NCI-H510A (cell line): Measurements from ENCODE around the gene PATJ.
"Not testable (repeated sequence)": the region's sequence is repeated elsewhere in the genome, so short reads cannot be mapped to it uniquely, and the experiment has no call there.

ENCODE experiments used
- DNase-seq: peaks from one replicate; lab custom pipeline; 2025; lab: John Stamatoyannopoulos, UW

Gene PATJ

DNA sequence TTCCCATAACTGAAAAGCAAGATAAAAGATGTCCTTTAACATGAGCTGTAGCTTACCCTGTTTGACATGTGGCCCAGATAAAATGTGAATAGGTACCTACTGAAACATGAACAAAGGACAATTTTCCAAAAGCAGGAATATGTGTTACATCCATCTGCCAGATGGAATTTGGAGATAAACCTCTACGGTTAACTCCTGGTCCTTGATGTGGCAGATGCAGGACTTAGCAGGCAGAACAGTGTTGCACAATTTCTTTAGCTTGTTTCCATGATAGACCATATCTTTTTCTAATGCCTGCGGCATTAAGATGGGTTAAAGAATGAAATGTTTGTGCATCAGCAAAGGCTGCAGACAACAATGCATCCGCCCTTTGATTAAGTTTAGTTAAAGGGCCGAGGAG, 437.8 kb downstream of the PATJ start:
- DNase-seq = not testable (repeated sequence)

DNA sequence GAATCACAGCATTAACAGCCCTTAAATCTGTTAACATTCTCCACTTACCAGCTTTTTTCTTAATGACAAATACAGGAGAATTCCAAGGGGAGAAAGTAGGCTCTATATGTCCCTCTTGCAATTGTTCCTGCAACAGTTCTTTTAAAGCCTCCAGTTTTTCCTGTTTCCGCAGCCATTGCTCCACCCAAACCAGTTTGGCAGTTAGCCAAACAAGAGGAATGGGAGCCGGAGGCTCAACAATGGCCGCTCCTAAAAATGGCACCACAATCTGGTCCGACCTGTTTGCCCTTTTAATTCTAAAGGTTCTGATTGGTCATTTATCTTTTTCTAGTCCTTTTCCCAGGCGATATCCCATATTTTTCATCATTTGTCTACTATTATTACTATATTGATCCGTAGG, 438.4 kb downstream of the PATJ start:
- peak; percentile 37 for DNase-seq

DNA sequence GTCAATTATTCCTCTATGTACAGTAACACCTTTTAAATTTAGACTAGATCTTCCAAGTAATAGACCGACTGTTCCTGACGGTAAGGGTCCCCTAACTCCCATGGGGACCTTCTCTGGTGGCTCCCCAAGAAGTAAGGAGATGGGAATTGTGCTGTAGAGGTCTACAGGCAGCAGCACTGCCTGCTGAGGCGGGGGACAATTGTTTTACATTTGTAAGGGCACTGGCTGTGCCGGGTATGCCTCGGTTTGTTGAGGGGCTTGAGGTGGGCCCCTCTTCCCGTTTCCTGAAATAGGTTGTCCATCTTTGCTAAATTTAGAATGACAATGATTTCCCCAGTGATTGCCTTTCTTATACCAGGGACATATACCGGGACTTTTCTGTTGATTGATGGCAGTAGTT, 439.3 kb downstream of the PATJ start:
- DNase-seq = no peak

DNA sequence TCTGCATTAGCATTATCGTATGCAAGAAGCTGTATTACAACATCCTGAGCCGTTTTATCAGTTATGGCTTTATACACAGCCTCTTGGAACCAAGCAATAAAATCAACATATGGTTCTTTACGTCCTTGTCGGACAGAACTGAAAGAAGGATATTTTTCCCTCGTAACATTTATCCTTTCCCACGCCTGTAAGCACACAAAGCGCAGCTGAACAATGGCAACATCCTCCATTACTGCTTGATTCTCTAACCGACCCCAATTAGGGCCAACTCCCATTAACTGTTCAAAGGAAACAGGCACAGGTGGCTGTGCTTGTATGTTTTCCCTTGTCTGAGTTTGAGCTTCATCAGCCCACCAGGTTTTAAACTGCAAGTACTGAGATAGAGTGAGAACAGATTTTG, 439.9 kb downstream of the PATJ start:
- DNase-seq = not testable (repeated sequence)

DNA sequence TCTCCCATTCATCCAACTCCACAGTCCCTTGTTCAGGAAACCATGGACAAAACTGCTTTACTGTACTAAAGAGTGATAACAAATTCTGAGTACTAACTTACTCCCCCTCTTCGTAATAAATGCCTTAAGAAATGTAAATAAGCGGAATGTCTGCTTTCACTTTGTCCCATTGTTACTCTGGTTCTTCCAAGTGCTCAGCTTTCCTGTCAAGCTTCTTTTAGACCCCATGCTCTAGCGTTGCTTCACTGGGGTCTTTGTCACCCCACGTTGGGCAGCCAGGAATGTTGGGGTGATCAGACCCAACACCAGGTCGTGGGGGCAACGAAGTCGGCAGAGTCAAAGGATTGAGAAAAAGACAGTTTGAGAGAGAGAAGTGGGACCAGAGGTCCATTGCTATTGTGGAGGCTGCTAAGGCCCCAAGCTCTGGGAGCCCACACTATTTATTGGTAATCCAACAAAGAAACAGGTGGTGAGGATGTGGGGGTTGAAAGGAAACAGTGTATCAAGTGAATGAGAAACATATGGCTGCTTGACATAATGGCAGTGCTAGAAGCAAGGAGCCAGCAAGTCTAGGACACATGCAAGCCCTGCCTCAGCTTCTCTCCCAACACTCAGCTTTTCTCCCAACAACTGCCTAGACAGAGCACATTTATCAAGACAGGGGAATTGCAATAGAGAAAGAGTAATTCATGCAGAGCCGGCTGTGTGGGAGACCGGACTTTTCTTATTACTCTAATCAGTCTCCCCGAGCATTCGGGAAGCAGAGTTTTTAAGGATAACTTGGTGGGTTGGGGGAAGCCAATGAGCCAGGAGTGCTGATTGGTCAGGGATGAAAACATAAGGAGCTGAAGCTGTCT, 441.1 kb downstream of the PATJ start:
- not testable (repeated sequence) for DNase-seq

DNA sequence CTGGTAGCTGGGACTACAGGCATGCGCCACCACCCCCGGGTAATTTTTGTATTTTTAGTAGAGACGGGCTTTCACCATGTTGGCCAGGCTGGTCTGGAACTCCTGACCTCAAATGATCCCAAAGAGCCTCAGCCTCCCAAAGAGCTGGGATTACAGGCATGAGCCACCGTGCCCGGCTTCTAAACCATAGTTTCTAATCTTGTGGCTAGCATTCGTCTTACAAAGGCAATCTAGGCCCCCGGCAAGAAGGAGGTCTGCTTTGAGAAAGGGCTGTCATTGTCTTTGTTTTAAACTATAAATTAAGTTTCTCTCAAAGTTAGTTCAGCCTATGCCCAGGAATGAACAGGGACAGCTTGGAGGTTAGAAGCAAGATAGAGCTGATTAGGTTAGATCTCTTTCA, 442.1 kb downstream of the PATJ start:
- no peak for DNase-seq

DNA sequence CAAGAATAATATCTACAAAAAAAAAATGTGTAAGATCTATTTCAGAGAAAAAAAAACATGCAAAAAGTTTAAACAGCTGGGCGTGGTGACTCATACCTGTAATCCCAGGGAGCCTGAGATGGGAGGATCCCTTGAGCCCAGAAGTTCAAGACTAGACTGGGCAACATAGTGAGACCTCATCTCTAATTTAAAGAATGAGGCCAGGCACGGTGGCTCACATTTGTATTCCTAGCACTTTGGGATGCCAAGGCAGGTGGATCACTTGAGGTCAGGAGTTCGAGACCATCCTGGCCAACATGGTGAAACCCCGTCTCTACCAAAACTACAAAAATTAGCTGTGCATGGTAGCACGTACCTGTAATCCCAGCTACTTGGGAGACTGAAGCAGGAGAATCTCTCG, 443.0 kb downstream of the PATJ start:
- not testable (repeated sequence) for DNase-seq

DNA sequence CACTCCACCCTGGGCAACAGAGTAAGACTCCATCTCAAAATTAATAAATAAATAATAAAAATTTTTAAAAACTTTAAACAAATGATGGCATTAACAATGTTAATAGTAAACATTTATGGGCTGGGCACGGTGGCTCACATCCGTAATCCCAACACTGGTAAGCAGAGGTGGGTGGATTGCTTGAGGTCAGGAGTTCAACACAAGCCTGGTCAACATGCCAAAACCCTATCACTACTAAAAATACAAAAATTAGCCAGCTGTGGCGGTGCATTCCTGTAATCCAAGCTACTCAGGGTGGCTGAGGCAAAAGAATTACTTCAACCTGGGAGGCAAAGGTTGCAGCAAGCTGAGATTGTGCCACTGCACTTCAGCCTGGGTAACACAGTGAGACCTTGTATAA, 443.4 kb downstream of the PATJ start:
- no peak for DNase-seq

DNA sequence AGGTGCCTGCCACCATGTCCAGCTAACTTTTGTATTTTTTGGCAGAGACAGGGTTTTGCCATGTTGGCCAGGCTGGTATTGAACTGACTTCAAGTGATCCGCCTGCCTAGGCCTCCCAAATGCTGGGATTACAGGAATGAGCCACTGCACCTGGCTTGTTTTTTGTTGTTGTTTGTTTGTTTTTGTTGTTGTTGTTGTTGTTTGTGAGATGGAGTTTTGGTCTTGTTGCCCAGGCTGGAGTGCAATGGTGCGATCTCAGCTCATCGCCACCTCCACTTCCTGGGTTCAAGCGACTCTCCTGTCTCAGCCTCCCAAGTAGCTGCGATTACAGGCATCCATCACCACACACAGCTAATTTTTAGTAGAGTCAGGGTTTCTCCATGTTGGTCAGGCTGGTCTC, 445.3 kb downstream of the PATJ start:
- DNase-seq = no peak

DNA sequence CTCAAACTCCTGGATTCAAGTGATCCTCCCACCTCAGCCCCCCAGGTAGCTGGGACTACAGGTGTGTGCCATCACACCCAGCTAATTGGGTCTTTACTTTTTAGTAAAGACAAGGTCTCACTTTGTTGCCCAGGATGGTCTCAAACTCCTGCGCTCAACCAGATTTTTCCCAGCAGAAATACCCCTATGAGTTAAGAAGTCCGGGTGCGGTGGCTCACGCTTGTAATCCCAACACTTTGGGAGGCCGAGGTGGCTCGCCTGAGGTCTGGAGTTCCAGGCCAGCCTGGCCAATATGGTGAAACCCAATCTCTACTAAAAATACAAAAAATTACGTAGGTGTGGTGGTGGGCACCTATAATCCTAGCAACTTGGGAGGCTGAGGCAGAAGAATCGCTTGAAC, 445.8 kb downstream of the PATJ start:
- no peak for DNase-seq

DNA sequence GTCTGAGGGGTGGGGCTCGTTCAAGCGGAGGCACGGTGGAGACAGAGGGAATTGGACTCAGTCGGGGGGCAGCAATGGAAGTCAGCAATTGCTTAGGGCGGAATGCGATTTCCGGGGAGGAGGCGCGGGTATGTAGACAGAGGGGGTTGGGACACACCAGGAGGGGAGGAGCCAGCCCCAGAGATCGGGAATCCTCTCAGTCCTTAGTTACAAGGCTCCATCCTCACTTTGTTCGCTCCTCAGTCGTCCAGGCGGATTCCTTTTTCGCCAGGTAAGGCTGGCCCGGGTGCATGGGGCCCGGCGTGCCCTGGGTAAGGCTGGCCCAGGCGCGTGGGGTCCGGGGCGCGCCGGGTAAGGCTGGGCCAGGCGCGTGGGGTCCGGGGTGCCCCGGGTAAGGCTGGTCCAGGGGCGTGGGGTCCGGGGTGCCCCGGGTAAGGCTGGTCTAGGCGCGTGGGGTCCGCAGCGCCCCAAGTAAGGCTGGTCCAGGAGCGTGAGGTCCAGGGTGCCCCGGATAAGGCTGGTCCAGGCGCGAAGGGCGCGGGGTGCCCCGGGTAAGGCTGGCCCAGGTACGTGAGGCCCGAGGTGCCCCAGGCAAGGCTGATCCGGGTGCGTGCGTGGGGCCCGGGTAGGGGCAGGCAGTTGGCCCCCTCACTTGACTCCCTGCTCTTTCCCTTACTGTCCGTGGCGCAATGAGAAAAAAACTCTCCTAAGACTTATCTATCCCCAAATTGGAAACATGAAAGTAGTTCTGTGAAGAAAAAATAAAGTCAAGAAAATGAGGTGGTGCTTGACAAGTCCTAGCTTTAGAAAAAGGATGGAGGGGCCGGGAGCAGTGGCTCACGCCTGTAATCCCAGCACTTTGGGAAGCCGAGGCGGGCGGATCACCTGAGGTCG, 452.6 kb downstream of the PATJ start, which contains the start of gene L1TD1:
Gene L1TD1 (plus strand): TSS at position 199 of the 894 bp plus-strand sequence. CDS start 11,780 bp downstream, outside the sequence.
- DNase-seq = no peak

DNA sequence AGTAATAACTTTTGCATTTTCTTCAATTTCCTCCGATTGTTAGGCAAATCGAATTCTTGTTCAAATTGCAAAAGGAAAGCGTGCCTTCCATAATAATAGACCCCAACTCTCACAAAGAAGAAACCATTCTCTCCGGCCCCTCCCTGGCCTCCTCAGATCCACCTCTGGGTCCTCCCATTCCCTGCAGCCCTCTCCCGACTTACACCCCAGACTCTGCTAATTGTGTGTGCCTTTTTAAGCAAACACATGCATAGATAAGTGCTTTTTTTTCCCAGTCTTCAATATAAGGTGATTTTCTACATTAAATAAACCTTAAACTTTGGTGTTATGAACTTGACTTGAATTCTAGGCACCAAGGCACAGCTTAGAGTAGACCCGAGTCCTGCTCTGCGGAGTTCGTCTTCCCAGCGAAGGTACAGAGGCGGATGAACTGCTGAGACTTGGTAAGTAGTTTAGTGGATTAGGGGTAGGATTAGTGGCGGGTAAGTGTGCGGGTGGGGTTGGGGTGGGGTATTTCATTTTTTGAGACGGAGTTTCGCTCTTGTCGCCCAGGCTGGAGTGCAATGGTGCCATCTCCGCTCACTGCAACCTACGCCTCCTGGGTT, 453.9 kb downstream of the PATJ start:
- DNase-seq = no peak

DNA sequence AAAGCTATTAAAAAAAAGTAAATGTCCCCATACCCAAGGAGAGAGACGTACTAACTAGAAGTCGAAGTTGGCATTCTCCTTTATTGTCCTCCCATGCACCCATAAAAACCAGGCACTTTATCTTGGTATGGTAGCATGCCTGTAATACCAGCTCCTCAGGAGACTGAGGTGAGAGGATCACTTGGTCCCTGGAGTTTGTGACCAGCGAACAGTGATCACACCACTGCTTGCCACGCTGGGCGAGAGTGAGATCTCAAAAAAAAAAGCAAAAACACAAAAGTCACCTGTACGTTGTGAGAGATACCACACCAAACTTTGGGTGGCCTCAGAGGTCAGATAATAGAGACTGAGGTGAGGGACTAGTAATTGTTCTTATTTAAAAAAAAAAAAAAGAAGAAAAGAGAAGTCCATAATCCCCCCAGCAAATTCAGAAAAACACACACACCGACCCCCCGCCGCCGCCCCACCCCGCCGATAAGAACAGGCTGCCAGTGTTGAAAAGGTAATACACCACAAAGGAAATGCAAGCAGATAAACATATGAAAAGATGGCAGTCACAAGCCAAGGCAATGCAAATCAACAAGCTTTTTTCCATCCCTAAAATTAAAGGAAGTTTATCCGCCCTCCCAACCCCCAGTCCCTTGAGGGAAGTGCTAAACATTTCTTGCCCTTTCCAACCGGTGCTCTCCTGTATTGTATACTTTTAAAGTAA, 455.9 kb downstream of the PATJ start:
- no peak for DNase-seq

DNA sequence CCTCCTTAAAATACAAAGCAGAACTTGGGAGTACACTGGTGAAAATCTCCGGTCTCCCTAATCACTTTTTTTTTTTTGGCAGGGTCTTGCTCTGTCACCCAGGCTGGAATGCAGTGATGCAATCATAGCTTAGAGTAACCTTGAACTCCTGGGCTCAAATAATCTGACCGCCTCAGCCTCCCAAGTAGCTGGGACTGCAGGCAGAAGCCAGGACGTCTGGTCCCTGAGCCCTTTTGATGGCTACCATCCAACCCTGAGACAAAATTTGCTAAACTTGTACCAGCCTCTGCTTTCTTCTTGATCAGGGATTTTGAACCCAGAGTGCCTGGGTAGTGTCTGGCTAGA, 456.5 kb downstream of the PATJ start:
- no peak for DNase-seq

DNA sequence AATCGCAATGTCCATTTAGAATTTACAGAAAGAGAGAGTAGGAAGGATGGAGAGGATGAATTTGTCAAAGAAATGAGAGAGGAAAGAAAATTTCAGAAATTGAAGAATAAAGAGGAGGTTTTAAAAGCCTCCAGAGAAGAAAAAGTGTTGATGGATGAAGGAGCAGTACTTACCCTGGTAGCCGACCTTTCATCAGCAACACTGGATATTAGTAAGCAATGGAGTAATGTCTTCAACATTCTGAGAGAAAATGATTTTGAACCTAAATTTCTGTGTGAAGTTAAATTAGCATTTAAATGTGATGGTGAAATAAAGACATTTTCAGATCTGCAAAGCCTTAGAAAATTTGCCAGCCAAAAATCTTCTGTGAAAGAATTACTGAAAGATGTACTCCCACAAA, 464.9 kb downstream of the PATJ start:
- DNase-seq = no peak

DNA sequence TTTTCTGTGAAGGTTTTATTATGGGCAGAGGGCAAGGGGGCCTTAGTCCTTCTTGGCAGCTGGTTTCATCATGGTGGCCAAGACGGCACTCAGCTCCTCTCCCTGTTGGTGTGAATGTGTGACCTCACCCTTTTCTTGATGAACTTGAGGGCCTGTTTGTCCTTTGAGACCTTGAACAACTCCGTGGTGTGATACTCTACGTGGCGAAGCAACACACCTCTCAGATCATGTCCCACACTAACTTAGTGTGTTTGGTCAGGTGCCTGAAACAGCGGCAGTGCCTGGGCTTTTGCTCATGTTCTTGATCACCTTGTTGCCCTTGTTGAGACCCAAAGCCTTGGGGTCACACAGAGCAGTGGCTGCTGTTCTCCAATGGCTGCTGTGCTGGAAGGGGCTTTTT, 465.8 kb downstream of the PATJ start:
- DNase-seq = no peak

DNA sequence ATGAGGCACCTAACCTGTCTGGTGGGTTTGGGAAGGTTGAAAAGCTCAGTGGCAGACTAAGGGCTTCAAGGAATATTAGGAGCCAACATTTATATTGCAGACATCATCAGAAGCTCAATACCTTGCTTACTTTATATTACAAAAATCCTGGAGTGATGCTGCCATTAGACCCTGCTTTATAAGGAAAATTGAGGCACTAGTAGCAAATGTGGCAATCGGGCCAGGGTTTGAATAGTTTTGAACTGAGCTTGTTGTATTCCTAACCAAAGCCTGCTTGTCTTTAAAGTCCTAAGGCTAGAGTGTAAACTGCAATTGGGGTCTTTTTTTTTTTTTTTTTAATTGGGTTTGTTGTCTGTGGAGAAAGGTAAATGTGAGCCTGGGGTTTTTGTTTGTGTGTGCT, 466.7 kb downstream of the PATJ start:
- DNase-seq = no peak

DNA sequence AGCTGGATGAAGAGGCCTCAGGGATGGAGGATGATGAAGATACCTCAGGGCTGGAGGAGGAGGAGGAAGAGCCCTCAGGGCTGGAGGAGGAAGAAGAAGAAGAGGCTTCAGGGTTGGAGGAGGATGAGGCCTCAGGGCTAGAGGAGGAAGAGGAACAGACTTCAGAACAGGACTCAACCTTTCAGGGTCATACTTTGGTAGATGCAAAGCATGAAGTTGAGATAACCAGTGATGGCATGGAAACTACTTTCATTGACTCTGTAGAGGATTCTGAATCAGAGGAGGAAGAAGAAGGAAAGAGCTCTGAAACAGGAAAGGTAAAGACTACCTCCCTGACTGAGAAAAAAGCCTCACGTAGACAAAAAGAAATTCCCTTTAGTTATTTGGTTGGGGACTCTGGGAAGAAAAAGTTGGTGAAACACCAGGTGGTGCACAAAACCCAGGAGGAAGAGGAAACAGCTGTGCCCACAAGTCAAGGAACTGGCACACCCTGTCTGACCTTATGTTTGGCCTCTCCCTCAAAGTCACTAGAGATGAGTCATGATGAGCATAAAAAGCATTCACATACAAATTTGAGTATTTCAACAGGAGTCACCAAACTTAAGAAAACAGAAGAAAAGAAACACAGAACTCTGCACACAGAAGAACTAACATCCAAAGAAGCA, 467.8 kb downstream of the PATJ start:
- DNase-seq = no peak

DNA sequence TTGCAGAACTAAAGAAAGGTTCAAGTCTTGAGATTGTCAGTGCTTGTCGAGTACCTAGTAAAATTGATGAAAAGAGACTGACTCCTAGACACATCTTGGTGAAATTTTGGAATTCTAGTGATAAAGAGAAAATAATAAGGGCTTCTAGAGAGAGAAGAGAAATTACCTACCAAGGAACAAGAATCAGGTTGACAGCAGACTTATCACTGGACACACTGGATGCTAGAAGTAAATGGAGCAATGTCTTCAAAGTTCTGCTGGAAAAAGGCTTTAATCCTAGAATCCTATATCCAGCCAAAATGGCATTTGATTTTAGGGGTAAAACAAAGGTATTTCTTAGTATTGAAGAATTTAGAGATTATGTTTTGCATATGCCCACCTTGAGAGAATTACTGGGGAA, 468.7 kb downstream of the PATJ start:
- no peak for DNase-seq

DNA sequence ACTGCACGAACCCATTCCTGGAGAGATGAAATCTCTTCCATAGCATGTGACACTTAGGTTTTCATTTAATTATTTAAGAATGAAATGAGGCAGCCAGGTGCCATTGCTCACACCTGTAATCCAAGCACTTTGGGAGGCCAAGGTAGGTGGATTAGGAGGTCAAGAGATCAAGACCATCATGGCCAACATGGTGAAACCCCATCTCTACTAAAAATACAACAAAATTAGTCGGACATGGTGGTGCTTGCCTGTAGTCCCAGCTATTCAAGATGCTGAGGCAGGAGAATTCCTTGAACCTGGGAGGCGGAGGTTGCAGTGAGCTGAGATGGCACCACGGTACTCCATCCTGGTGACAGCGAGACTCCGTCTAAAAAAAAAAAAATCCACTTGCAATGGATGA, 470.1 kb downstream of the PATJ start:
- DNase-seq = no peak

DNA sequence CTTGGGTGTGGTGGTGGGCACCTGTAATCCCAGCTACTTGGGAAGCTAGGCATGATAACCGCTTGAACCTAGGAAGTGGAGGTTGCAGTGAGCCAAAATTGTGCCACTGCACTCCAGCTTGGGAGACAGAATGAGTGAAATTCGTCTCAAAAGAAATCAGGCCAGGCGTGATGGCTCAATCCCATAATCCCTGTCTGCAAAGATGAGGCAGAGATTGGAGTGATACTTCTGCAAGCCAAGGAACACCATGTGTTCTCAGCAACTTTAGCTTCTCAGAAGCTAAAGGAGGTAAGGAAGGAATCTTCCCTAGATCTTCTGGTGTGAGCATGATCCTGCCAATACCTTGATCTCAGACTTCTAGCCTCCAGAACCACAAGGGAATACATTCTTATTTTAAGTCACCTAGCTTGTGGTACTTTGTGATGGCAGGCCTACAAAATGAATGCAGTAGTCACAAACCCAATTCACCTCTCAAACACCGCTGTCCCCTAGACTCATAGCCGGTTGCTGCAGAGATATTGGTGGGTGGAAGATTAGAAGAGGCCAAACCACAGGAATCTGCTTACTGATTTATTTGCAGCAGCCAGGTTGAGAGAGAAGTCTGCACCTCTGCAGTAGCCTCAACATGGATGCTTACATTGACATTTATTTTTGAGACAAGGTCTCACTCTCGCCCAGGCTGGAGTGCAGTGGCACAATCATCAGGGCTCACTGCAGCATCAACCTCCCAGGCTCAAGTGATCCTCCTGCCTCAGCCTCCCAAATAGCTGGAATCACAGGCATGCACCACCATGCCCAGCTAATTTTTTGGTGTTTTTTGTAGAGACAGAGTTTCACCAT, 471.0 kb downstream of the PATJ start:
- DNase-seq = no peak
